ENCODE measurements around the gene STXBP6.
"Not testable (repeated sequence)": the region's sequence is repeated elsewhere in the genome, so short reads cannot be mapped to it uniquely, and the experiment has no call there.

STXBP6 gene

DNA sequence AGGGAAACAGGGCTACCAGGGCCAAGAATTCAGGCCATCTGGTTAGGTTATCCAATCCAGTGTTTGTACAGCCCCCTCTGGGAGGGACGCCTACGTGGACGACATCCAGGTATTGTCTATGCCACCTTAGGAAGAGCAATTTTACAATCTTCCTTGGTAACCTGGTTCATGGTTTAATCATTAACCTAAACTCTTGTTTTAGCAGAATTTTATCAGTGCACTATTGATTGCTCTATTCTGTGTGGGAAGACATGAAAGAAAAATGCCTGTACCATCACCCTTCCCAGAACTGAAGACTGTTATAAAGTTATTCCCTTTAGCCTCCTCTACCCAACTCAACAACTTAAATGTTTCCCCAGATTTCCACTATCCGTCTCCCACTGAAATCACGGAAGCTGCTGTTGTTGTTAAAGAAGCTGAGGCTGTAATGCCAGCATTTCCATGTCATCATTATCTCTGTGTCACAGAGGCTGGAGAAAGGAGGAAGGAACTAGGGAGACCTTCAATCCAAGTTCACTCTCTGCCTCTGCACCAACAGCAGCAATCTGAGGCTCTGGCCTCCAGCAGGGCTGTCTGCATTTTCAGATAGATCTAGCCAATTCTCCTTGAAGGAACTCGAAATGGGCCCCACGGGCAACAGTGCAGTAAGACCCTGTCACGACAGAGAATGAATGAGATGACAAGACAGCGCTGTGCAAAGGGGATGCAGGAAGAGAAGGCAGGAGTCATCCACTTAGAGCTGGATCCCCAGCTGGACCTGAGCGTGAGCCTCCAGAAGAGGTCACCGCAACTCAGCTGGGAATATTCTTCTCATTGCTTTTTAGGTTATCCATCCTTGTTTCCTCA lies 232.5 kb downstream of the STXBP6 start:
- DNase-seq, result no peak

GRCh38 chr14:24816929-24817211 lies 233.1 kb downstream of the STXBP6 start:
- no peak for DNase-seq

GRCh38 chr14:24816011-24816928 lies 233.7 kb downstream of the STXBP6 start:
- no peak for DNase-seq

GRCh38 chr14:24815543-24815942 lies 234.4 kb downstream of the STXBP6 start:
- DNase-seq, result no peak

DNA sequence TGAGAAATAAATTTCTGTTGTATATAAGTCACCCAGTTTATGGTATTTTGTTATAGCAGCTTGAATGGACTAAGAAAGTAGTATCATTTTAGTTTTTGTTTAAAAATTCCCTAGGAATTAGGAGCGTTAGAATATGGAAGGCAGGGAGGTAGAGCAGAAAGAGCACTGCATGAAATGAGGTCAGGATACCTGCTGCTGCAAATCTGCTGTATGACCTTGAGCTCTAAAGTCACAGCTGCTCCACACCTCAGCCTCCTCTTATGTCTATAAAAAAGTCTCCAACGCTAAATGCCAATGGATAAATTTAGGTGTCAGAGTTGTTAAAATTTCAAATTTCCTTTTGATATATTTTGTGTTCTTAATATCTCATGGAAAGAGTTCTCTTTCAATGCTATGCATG lies 235.0 kb downstream of the STXBP6 start:
- DNase-seq, result no peak

DNA sequence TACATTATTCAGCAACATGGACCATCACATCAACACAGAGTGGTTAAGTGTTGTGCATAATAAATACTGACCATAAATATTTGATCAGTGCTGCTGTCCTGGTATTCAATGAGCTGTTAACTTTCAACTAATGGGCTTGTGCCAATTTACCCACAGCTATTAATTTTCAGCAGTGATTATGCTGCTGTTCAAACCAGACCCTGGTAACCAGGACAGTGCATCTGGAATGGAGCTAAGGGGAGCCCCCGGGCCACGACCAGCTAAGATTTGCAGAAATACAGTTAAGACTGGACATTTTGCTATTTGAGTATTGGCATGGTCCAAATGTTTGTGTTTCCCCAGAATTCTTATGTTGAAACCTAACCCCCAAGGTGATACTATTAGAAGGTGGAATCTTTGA lies 235.6 kb downstream of the STXBP6 start:
- DNase-seq, result no peak

DNA sequence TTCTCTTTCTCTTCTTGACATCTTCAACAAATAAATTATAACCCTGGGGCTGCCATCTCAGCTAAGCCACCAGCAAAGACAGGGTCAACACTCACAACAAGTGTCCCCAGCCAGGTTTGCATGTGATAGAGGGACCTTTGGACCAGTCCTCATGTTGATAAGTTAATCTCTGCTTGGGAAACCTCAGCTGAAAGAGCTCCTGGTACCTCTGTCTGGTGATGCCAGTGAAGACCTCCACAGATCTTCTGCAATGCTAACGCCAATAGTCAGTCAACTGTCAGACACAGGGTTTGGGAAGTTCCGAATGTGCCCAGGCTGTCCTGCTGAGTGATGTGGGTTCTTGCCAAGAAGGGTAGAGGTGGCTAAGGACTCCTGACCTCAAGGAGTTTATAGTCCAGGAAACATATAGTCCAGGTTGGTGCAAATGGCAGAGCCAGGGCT lies 236.1 kb downstream of the STXBP6 start:
- DNase-seq, result no peak

GRCh38 chr14:24813089-24813815 lies 236.7 kb downstream of the STXBP6 start:
- no peak for DNase-seq

DNA sequence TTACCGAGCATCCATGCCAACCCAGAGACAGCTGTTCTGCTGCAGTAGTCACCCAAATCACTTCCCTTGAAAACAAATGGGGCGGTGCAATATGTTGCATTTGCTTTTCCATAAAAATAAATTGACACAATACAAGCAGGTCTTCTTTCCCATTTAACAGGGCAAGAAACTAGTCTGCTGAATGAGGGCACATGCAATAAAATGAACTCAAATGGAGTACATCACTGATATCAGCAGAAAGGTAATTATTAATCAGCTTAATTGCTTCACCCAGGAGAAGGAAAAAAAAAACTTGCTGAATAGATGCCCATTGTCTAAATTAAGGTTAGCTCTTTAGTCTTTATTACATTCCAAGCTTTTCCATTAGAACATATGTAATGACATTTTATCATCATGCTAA lies 240.8 kb downstream of the STXBP6 start:
- DNase-seq, result no peak

GRCh38 chr14:24808412-24808811 lies 241.5 kb downstream of the STXBP6 start:
- DNase-seq, result no peak

DNA sequence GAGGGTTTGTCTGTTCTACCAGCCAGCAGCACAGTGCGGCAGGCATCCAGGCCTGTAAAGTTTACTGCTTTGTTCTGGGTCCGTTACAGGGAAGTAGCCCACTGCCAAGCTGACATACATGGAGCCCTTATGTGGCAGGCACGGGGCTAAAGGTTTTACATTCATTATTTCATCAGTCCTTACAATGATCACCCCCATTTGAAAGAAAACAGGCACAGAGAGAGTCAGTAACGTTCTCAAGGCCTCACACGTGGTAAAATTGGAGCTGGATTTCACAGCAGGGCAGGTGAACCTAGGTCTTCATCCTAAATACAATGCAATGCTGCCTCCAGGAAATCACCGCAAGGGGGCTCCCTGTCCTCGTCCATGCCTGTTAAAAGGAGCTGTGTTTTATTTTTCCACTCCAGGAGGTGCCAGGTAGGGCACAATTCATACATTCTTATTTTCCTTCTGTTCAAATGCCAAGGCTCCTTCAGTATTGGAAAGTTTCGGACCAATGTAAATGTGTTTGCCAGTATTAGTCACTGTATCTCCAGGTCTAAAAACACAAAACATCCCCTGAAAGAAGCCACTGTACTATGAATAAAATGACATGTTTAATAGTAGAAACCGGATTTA lies 243.8 kb downstream of the STXBP6 start:
- DNase-seq, result peak; percentile 28

DNA sequence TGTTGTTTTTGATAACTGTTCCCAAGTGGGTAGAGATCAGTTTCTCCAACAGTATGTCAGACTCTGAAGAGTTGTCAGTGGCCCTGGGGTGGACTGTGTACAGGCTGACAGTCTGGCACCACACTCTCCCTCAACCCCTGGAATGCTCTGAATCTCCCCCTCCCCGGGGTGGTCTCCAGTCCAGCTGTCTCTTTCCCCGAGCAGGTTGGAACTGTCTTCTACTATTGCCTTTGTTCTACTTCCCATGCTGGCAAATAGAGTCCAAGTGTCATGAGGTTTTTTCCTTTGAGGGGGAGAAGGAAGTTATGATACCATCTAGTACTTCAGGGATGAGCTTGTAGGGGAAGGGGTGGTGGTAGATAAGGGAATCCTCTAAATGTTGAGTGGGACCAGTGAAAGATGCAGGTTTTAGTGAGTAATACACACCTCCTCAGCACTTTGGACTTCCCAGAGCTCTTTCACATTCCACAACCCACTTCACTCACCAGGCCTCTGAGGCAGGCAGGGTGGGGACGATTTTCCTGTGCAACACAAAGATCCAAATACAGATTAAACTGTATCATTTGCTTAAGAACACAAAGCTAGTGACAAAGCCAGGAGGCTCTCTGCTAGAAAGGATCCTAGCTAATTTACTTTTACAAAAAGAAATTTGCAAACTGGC lies 245.3 kb downstream of the STXBP6 start:
- no peak for DNase-seq

DNA sequence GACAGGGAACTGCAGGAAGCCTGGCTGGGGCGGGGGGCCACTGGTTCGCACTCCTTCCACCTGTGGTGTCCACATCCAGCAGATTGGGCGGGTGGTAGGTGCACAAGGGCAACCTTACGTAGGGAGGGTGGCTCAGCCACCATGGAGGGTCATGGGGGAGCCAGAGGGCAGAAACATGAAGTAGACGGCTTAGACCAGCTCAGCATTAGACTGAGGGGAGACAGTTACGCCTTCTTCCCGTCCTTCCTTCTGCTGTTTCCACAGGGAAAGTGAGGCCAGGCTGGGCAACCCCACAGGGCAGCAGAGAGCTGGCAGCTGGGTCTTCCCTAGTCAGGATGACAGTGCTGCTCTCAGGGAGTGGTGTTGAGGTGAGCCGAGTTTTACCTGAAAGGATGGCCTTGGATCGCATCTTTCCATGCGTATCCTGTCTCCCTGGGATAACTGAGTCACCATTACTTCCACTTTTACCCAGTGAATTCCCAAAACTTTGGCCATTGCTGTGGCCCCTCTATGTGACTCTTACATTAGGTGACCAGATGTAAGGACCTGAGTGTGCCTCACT lies 245.9 kb downstream of the STXBP6 start:
- no peak for DNase-seq

DNA sequence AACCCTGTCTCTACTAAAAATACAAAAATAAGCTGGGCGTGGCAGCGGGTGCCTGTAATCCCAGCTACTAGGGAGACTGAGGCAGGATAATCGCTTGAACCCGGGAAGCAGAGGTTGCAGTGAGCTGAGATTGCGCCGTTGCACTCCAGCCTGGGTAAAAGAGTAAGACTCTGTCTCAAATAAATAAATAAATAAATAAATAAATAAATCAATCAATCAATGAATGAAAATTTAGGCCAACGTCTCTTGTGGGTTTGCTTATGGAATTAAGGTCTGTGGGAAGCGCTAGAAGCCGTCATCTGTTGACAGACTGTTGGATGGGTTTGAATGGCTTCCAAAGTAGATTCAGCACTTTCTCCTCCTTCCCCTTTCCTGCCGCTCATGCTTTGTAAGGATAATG lies 246.5 kb downstream of the STXBP6 start:
- not testable (repeated sequence) for DNase-seq

DNA sequence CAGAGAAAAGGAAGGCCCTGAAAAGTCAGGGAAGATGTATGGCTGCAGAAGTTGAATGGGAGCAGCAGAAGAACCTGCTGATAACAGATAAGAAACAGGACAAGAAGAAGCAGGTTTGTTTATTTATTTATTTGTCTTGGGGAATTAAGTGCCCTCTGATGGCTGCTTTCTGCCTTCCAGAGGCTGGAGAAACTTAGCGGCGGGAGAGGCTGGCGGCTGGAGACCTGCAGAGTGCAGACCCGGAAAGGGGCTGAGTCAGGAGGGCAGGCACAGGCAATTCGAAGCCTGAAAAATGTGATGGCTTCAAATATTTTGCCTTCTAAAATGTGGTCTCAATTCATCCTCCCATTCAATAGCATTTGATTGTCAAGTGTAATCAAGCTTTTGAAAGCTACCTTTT lies 247.7 kb downstream of the STXBP6 start:
- no peak for DNase-seq

DNA sequence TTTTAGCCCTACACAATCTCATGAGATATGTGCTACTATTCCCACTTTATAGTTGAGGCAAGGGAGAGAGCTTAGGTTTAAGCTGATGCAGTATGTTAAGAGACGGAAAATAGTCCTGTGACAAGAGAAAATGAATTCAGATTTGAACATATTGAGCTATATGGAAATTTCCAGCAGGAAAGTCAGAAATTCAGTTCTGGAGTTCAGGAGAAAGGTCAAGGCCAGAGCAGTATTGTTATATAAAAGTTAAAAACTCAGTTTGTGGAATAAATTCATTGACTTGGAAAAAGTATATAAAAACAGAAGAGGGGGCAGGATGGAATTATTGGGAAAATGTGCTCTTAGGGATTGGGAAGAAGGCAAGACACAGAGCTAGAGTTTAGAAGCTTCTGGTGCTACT lies 248.9 kb downstream of the STXBP6 start:
- DNase-seq, result no peak

- no peak for DNase-seq
These were observed 251.0 kb downstream of the STXBP6 start for GRCh38 chr14:24798911-24799462.

DNA sequence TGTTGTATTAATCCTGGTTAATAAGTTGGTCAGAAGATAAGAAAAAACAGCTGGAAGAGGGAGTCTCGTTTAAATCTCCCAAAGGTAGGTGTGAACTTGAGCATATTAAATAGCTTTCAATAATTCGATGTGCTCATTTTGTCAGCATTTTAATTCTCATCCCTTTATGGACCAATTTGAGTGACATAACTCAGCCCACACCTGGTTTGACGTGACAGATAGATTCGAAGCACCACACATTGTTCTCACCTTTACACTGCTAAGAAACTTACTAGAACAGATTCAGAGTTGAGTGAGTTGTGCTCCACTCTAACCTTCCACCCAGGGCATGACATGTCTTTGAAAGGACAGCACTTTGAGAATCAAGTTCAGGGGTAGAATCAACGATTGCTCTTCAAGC lies 254.5 kb downstream of the STXBP6 start:
- DNase-seq, result no peak

- DNase-seq, result peak; percentile 27
These were observed 255.2 kb downstream of the STXBP6 start for GRCh38 chr14:24794644-24795305.

GRCh38 chr14:24790196-24790595 lies 259.8 kb downstream of the STXBP6 start:
- DNase-seq, result no peak

GRCh38 chr14:24789378-24789884 lies 260.5 kb downstream of the STXBP6 start:
- no peak for DNase-seq
